ENCODE data around the gene TRIP13.
A peak's percentile ranks its signal among the peaks of the same experiment; 100 is the strongest.
"Not testable (repeated sequence)": the region's sequence is repeated elsewhere in the genome, so short reads cannot be mapped to it uniquely, and the experiment has no call there.

The TRIP13 gene

GRCh38 chr5:873328-873727 is 19.4 kb upstream of the TRIP13 start:
- DNase-seq, result no peak

- no peak for DNase-seq
Observed at GRCh38 chr5:875931-876330, 16.8 kb upstream of the TRIP13 start.

GRCh38 chr5:876398-877365 is 16.0 kb upstream of the TRIP13 start:
- no peak for DNase-seq

GRCh38 chr5:878125-878524 is 14.6 kb upstream of the TRIP13 start:
- no peak for DNase-seq

- not testable (repeated sequence) for DNase-seq
Observed at GRCh38 chr5:878677-879076, 14.0 kb upstream of the TRIP13 start.

GRCh38 chr5:880816-881550 is 11.7 kb upstream of the TRIP13 start:
- no peak for DNase-seq

- no peak for DNase-seq
Observed at GRCh38 chr5:881551-881935, 11.1 kb upstream of the TRIP13 start.

GRCh38 chr5:882253-883183 is 10.2 kb upstream of the TRIP13 start:
- DNase-seq, result no peak

GRCh38 chr5:883475-884181 is 9.1 kb upstream of the TRIP13 start:
- no peak for DNase-seq

- DNase-seq, result no peak
Observed at GRCh38 chr5:884345-885126, 8.1 kb upstream of the TRIP13 start.

GRCh38 chr5:885127-885442 is 7.6 kb upstream of the TRIP13 start:
- no peak for DNase-seq

- DNase-seq, result no peak
Observed at GRCh38 chr5:885529-885928, 7.2 kb upstream of the TRIP13 start.

- no peak for DNase-seq
Observed at GRCh38 chr5:886036-886435, 6.6 kb upstream of the TRIP13 start.

- DNase-seq, result no peak
Observed at GRCh38 chr5:886716-887325, 5.9 kb upstream of the TRIP13 start.

GRCh38 chr5:887947-888637 is 4.6 kb upstream of the TRIP13 start:
- no peak for DNase-seq

GRCh38 chr5:888638-889035 is 4.0 kb upstream of the TRIP13 start:
- no peak for DNase-seq

- no peak for DNase-seq
Observed at GRCh38 chr5:889075-889710, 3.5 kb upstream of the TRIP13 start.

GRCh38 chr5:891117-891836 is 1.4 kb upstream of the TRIP13 start:
- DNase-seq, result no peak

- DNase-seq, result peak; percentile 15
Observed at GRCh38 chr5:891837-892393, 769 bp upstream of the TRIP13 start.
